Activated CD4-positive, alpha-beta T cell treated with anti-CD3 and anti-CD28 coated beads, Interleukin-2, amount 10 ng/mL, durations not matched to agents 7 days and 5 days (primary cell): Measurements from ENCODE around the gene GPRC5D. TPM values are rescaled to one million over a fixed set of nuclear protein-coding genes. Genes with fewer than 3 reads are reported as not detected.

Source experiments
- CTCF ChIA-PET: fragments of 350-600 bp; sonication (Branson Sonifier 250); formaldehyde crosslinking; loops from one replicate; lab custom pipeline; 2021; ENCODE audit warnings: antibody characterized with exemption; lab: Charles Lee
- POLR2A ChIA-PET: fragments of 350-600 bp; sonication (Branson Sonifier 250); formaldehyde crosslinking; loops from one replicate; lab custom pipeline; 2021; ENCODE audit warnings: antibody characterized with exemption; lab: Charles Lee
- DNase-seq: peaks from one replicate; pipeline ENCODE4 v3.0.0-alpha.2; 2020
- H3K27ac Mint-ChIP-seq: one replicate; pipeline ENCODE4 v1.8.0; 2021; ENCODE audit warnings: mild to moderate bottlenecking, moderate library complexity, mixed read lengths
- H3K27me3 Mint-ChIP-seq: one replicate; pipeline ENCODE4 v1.8.0; 2021; ENCODE audit warnings: mixed read lengths
- H3K36me3 Mint-ChIP-seq: one replicate; pipeline ENCODE4 v1.8.0; 2021; ENCODE audit warnings: low read depth, mixed read lengths
- H3K4me1 Mint-ChIP-seq: one replicate; pipeline ENCODE4 v1.8.0; 2021; ENCODE audit warnings: mixed read lengths
- H3K4me3 Mint-ChIP-seq: one replicate; pipeline ENCODE4 v1.8.0; 2021; ENCODE audit warnings: mild to moderate bottlenecking, moderate library complexity, mixed read lengths
- H3K9me3 Mint-ChIP-seq: one replicate; pipeline ENCODE4 v1.8.0; 2021; ENCODE audit warnings: mixed read lengths
- total RNA-seq, 2 experiments: library from RNA; stranded (reverse); gene quantifications; one replicate each; pipeline ENCODE4 v1.2.3, GENCODE V29; 2021

The GPRC5D gene
- total RNA-seq, 2 experiments from 2014 or later, result 0.22 to 0.67 TPM

- no peaks in the 10 kb centered on the region for H3K4me1 Mint-ChIP-seq
- no peaks in the 10 kb centered on the region for H3K27me3 Mint-ChIP-seq
- DNase-seq, result no peak
- H3K36me3 Mint-ChIP-seq, result no peaks in the 10 kb centered on the region
- H3K9me3 Mint-ChIP-seq, result no peaks in the 10 kb centered on the region
- CTCF ChIA-PET, result interaction anchor here (1.0 to 1.7 kb wide), 2 partner anchors 20 to 27 kb away, joined by 3 read pairs; no protein-coding TSS in a partner anchor
- no peak overlapping the region for H3K4me3 Mint-ChIP-seq
- no peak overlapping the region for H3K27ac Mint-ChIP-seq
- POLR2A ChIA-PET, result interaction anchor here (0.7 kb wide), 1 partner anchor 289 kb away, joined by 7 read pairs; no protein-coding TSS in a partner anchor
Measured at GRCh38 chr12:12946686-12947355, 5.1 kb downstream of the GPRC5D start.

GRCh38 chr12:12945591-12945990 lies 6.4 kb downstream of the GPRC5D start:
- no peak for DNase-seq
- Mint-ChIP-seq H3K4me1 (no peaks in the 10 kb centered on the region), H3K27me3 (no peaks in the 10 kb centered on the region), H3K27ac (no peak overlapping the region), H3K36me3 (no peaks in the 10 kb centered on the region), H3K4me3 (no peak overlapping the region), H3K9me3 (no peaks in the 10 kb centered on the region)
- POLR2A ChIA-PET, result no interaction called here
- CTCF ChIA-PET, result no interaction called here

GRCh38 chr12:12943586-12944260 lies 8.2 kb downstream of the GPRC5D start:
- Mint-ChIP-seq H3K9me3 (no peaks in the 10 kb centered on the region), H3K4me1 (no peaks in the 10 kb centered on the region), H3K27me3 (no peaks in the 10 kb centered on the region), H3K4me3 (no peak overlapping the region), H3K27ac (no peak overlapping the region), H3K36me3 (no peaks in the 10 kb centered on the region)
- POLR2A ChIA-PET, result no interaction called here
- CTCF ChIA-PET, result no interaction called here
- DNase-seq, result no peak

GRCh38 chr12:12941450-12942350 lies 10.3 kb downstream of the GPRC5D start:
- no peaks in the 10 kb centered on the region for H3K27me3 Mint-ChIP-seq
- no peak for DNase-seq
- CTCF ChIA-PET, result interaction anchor here (0.8 kb wide), 1 partner anchor 25 kb away, joined by 3 read pairs; no protein-coding TSS in a partner anchor
- POLR2A ChIA-PET, result no interaction called here
- no peaks in the 10 kb centered on the region for H3K4me1 Mint-ChIP-seq
- no peaks in the 10 kb centered on the region for H3K36me3 Mint-ChIP-seq
- H3K4me3 Mint-ChIP-seq, result no peak overlapping the region
- H3K9me3 Mint-ChIP-seq, result no peaks in the 10 kb centered on the region
- H3K27ac Mint-ChIP-seq, result no peak overlapping the region

- no peaks in the 10 kb centered on the region for H3K4me1 Mint-ChIP-seq
Measured at GRCh38 chr12:12939888-12940287, 12.1 kb downstream of the GPRC5D start.

GRCh38 chr12:12938541-12938940 lies 13.4 kb downstream of the GPRC5D start:
- no peak overlapping the region for H3K4me3 Mint-ChIP-seq
- CTCF ChIA-PET, result interaction anchor here (1.3 kb wide), 1 partner anchor 11 kb away, joined by 6 read pairs; no protein-coding TSS in a partner anchor
- no peaks in the 10 kb centered on the region for H3K4me1 Mint-ChIP-seq
- DNase-seq, result no peak
- no peaks in the 10 kb centered on the region for H3K9me3 Mint-ChIP-seq
- POLR2A ChIA-PET, result no interaction called here
- H3K27me3 Mint-ChIP-seq, result peaks cover 2% of the 10 kb centered on the region
- no peak overlapping the region for H3K27ac Mint-ChIP-seq
- no peaks in the 10 kb centered on the region for H3K36me3 Mint-ChIP-seq

More at GRCh38 chr12:12939888-12940287, 12.1 kb downstream of the GPRC5D start:
- Mint-ChIP-seq H3K27me3 (no peaks in the 10 kb centered on the region), H3K9me3 (no peaks in the 10 kb centered on the region), H3K36me3 (no peaks in the 10 kb centered on the region), H3K27ac (no peak overlapping the region), H3K4me3 (no peak overlapping the region)
- ChIA-PET CTCF (interaction anchor here (0.6 kb wide), 1 partner anchor 13 kb away, joined by 3 read pairs; no protein-coding TSS in a partner anchor), POLR2A (no interaction called here)
- no peak for DNase-seq

GRCh38 chr12:12936983-12937491 lies 14.9 kb downstream of the GPRC5D start:
- Mint-ChIP-seq H3K36me3 (no peaks in the 10 kb centered on the region), H3K27ac (no peak overlapping the region), H3K9me3 (no peaks in the 10 kb centered on the region), H3K27me3 (peaks cover 2% of the 10 kb centered on the region), H3K4me3 (no peak overlapping the region), H3K4me1 (no peaks in the 10 kb centered on the region)
- ChIA-PET CTCF (no interaction called here), POLR2A (no interaction called here)
- DNase-seq, result no peak

GRCh38 chr12:12934556-12934955 lies 17.4 kb downstream of the GPRC5D start:
- H3K9me3 Mint-ChIP-seq, result no peaks in the 10 kb centered on the region
- no peak overlapping the region for H3K27ac Mint-ChIP-seq
- DNase-seq, result no peak
- H3K4me1 Mint-ChIP-seq, result no peaks in the 10 kb centered on the region
- no peak overlapping the region for H3K4me3 Mint-ChIP-seq
- ChIA-PET POLR2A (no interaction called here), CTCF (no interaction called here)
- H3K36me3 Mint-ChIP-seq, result no peaks in the 10 kb centered on the region
- peaks cover 2% of the 10 kb centered on the region for H3K27me3 Mint-ChIP-seq

GRCh38 chr12:12933742-12934141 lies 18.2 kb downstream of the GPRC5D start:
- H3K36me3 Mint-ChIP-seq, result no peaks in the 10 kb centered on the region
- no peaks in the 10 kb centered on the region for H3K4me1 Mint-ChIP-seq
- no peak overlapping the region for H3K27ac Mint-ChIP-seq
- no peak overlapping the region for H3K4me3 Mint-ChIP-seq
- POLR2A ChIA-PET, result no interaction called here
- DNase-seq, result no peak
- CTCF ChIA-PET, result no interaction called here
- H3K27me3 Mint-ChIP-seq, result peaks cover 2% of the 10 kb centered on the region
- H3K9me3 Mint-ChIP-seq, result no peaks in the 10 kb centered on the region

- CTCF ChIA-PET, result interaction anchor here (1.3 kb wide), 1 partner anchor 46 kb away, joined by 3 read pairs; no protein-coding TSS in a partner anchor
- DNase-seq, result no peak
- no peaks in the 10 kb centered on the region for H3K36me3 Mint-ChIP-seq
- H3K27ac Mint-ChIP-seq, result no peak overlapping the region
- no peaks in the 10 kb centered on the region for H3K9me3 Mint-ChIP-seq
- peaks cover 5% of the 10 kb centered on the region for H3K27me3 Mint-ChIP-seq
- H3K4me3 Mint-ChIP-seq, result no peak overlapping the region
- no peaks in the 10 kb centered on the region for H3K4me1 Mint-ChIP-seq
- POLR2A ChIA-PET, result no interaction called here
Measured at GRCh38 chr12:12930633-12931219, 21.2 kb downstream of the GPRC5D start.

- H3K27me3 Mint-ChIP-seq, result peaks cover 5% of the 10 kb centered on the region
- H3K9me3 Mint-ChIP-seq, result no peaks in the 10 kb centered on the region
- POLR2A ChIA-PET, result no interaction called here
- no peak overlapping the region for H3K4me3 Mint-ChIP-seq
- H3K36me3 Mint-ChIP-seq, result no peaks in the 10 kb centered on the region
- CTCF ChIA-PET, result no interaction called here
- no peaks in the 10 kb centered on the region for H3K4me1 Mint-ChIP-seq
- no peak for DNase-seq
- no peak overlapping the region for H3K27ac Mint-ChIP-seq
Measured at GRCh38 chr12:12929696-12930095, 22.3 kb downstream of the GPRC5D start.
